Activated CD8-positive, alpha-beta T cell treated with anti-CD3 and anti-CD28 coated beads, Interleukin-2, amount 10 ng/mL, durations not matched to agents 7 days and 5 days (primary cell): ENCODE results near the gene TGFBR3L. TPM values are rescaled to one million over a fixed set of nuclear protein-coding genes. Genes with fewer than 3 reads are reported as not detected.

ENCODE experiments used
- ATAC-seq: fragments of 150-1000 bp; cut with Tn5 transposase; one replicate; pipeline ENCODE4 v1.10.0; 2021; ENCODE audit warnings: moderate library complexity
- CTCF ChIA-PET: fragments of 350-600 bp; sonication (Branson Sonifier 250); formaldehyde crosslinking; loops from one replicate; lab custom pipeline; 2021; ENCODE audit warnings: antibody characterized with exemption; lab: Charles Lee
- POLR2A ChIA-PET: fragments of 350-600 bp; sonication (Branson Sonifier 250); formaldehyde crosslinking; loops from one replicate; lab custom pipeline; 2021; ENCODE audit warnings: antibody characterized with exemption; lab: Charles Lee
- DNase-seq: peaks from one replicate; pipeline ENCODE4 v3.0.0-alpha.2; 2020
- H3K27ac Mint-ChIP-seq: one replicate; pipeline ENCODE4 v1.8.0; 2021; ENCODE audit warnings: mild to moderate bottlenecking, mixed read lengths
- H3K27me3 Mint-ChIP-seq: one replicate; pipeline ENCODE4 v1.8.0; 2021; ENCODE audit warnings: low read depth, mixed read lengths
- H3K36me3 Mint-ChIP-seq: one replicate; pipeline ENCODE4 v1.8.0; 2021; ENCODE audit warnings: low read depth, mixed read lengths
- H3K4me1 Mint-ChIP-seq: one replicate; pipeline ENCODE4 v1.8.0; 2021; ENCODE audit warnings: low read depth, mixed read lengths
- H3K4me3 Mint-ChIP-seq: one replicate; pipeline ENCODE4 v1.8.0; 2021; ENCODE audit warnings: mild to moderate bottlenecking, mixed read lengths
- H3K9me3 Mint-ChIP-seq: one replicate; pipeline ENCODE4 v1.8.0; 2022; ENCODE audit warnings: mixed read lengths; ENCODE audit not compliant: insufficient read depth
- total RNA-seq, 2 experiments: library from RNA; stranded (reverse); gene quantifications; one replicate each; pipeline ENCODE4 v1.2.3, GENCODE V29; 2021

TGFBR3L gene
- total RNA-seq, 2 experiments from 2014 or later, result 2.7 to 3.6 TPM

DNA sequence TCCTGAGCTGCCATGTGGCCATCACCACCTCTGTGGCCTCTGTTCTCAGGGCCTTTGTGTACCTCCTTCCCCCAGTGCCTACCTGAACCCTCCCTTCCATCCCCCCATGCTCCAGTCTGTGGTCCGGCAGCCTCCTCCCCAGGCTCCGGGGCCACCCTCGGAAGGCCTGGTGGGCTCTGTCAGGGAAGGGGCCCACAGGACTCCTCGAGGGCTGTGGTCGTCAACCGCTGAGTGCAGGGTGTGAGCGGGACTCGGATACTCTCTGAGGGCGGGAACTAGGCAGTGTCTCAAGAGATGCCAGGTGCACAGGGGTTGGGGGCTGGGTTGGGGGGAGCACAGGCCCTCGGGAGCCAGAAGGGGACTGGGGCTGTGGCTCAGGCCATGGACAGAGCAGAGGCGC is 7.1 kb upstream of the TGFBR3L start:
- no peak for ATAC-seq
- Mint-ChIP-seq H3K27ac (no peak overlapping the region), H3K4me1 (peaks cover 25% of the 10 kb centered on the region), H3K36me3 (peaks cover 34% of the 10 kb centered on the region), H3K9me3 (no peaks in the 10 kb centered on the region), H3K27me3 (no peaks in the 10 kb centered on the region), H3K4me3 (no peak overlapping the region)
- ChIA-PET POLR2A (interaction anchor here (1.3 kb wide), 1 partner anchor 10 kb away, joined by 3 read pairs; no protein-coding TSS in a partner anchor), CTCF (no interaction called here)
- no peak for DNase-seq

DNA sequence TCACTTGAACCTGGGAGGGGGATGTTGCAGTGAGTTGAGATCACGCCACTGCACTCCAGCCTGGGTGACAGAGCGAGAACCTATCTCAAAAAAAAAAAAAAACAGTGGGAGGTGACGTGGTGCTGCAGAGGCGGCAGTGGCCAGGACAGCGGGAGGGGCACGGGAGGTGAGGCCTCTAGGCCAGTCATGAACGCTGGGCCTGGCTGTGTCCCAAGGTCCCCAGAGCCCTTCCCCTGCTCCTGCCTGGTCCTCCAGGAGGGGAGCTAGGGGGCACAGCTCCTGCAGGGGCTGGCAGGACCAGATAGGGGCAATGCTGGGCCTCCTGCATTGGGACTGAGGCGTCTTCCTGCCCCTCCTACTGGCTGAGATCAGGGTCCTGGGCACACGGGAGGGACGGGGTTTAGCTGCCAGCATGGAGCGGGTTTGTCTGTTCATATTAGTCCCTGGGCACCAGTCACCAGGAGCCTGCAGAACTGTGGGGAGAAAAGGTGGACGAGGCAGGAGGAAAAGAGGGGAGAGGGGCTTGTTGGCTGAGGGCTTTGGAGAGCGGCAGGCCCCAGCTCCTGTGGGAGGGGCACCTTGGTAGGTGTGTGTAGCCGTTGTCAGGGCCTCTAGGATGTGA is 6.4 kb upstream of the TGFBR3L start:
- no peak overlapping the region for H3K4me3 Mint-ChIP-seq
- no peak overlapping the region for H3K27ac Mint-ChIP-seq
- no peaks in the 10 kb centered on the region for H3K27me3 Mint-ChIP-seq
- H3K4me1 Mint-ChIP-seq, result peaks cover 19% of the 10 kb centered on the region
- ChIA-PET POLR2A (interaction anchor here (1.3 to 1.9 kb wide), 2 partner anchors 10 to 12 kb away, joined by 3 to 6 read pairs; partner anchors contain the start of gene SNAPC2), CTCF (interaction anchor here (0.9 kb wide), 1 partner anchor 13 kb away, joined by 3 read pairs; no protein-coding TSS in a partner anchor)
- ATAC-seq, result no peak
- peaks cover 39% of the 10 kb centered on the region for H3K36me3 Mint-ChIP-seq
- no peaks in the 10 kb centered on the region for H3K9me3 Mint-ChIP-seq
- no peak for DNase-seq

DNA sequence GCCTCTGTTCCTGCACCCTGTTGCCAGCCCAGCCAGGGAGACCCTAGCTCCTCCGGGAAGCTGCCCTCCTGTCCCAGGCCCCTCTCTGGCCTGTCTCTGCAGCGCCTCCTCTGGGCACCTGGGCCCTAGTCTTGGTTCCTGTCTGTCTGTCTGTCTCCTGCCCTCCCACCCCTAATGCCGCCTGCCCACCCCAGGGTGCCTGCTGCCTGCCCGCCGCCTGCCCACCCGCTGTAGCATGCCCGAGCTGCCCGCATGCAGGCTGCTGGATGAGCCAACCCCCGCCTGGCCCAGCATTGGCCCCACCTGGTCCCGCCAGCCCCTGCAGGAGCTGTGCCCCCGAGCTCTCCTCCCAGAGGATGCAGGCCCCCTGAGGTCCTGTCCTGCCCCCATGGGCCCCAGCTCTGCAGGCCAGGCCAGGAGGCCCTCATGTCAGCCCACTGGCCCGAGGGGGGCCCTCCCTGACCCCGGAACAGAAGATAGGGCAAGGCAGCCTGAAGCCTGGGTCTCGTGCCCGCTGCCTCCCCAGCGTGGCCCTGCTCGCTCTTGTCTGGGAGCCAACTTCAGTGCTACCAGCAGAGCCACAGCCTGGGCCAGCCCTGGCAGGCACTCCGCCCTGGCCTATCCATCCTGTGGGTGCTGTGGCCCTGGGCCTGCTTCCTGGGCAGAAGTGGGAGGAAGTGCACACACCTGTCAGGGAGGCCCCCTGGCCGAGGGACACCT is 5.7 kb upstream of the TGFBR3L start:
- Mint-ChIP-seq H3K36me3 (peaks cover 38% of the 10 kb centered on the region), H3K27ac (no peak overlapping the region), H3K9me3 (no peaks in the 10 kb centered on the region), H3K27me3 (no peaks in the 10 kb centered on the region), H3K4me3 (no peak overlapping the region), H3K4me1 (peaks cover 17% of the 10 kb centered on the region)
- no peak for ATAC-seq
- DNase-seq, result no peak
- CTCF ChIA-PET, result interaction anchor here (0.9 kb wide), 1 partner anchor 12 kb away, joined by 3 read pairs; no protein-coding TSS in a partner anchor
- POLR2A ChIA-PET, result interaction anchor here (1.3 to 1.9 kb wide), 2 partner anchors 9 to 11 kb away, joined by 3 to 6 read pairs; partner anchors contain the start of gene SNAPC2

DNA sequence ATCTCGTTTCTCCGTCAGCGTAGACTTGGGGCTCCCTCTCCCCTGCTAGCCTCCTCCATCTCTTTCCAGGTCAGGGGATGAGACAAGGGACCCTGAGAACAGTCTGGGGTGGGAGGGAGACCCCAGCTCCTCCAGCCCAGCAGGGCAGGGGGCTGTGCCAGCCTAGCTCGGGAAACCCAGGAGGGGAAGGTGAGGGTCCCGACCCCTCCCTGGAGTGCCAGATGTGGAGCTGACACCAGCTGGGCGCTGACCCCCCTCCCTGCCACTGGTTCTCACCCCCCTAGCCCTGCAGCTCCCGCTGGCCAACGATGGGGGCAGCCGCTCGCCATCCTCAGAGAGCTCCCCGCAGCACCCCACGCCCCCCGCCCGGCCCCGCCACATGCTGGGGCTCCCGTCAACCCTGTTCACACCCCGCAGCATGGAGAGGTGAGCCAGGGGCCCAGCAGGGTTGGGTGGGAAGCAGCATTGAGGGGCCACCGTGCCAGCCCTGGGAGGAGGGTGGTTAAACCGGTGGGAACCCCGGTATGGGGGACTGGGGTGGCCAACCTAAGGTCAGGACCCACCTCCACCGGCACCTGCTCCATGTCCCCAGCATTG is 5.1 kb upstream of the TGFBR3L start:
- POLR2A ChIA-PET, result interaction anchor here (1.9 kb wide), 1 partner anchor 10 kb away, joined by 6 read pairs; the partner anchor contains the start of gene SNAPC2
- ATAC-seq, result no peak
- DNase-seq, result no peak
- CTCF ChIA-PET, result no interaction called here
- peaks cover 13% of the 10 kb centered on the region for H3K4me1 Mint-ChIP-seq
- H3K9me3 Mint-ChIP-seq, result no peaks in the 10 kb centered on the region
- H3K27me3 Mint-ChIP-seq, result no peaks in the 10 kb centered on the region
- H3K27ac Mint-ChIP-seq, result no peak overlapping the region
- no peak overlapping the region for H3K4me3 Mint-ChIP-seq
- peaks cover 37% of the 10 kb centered on the region for H3K36me3 Mint-ChIP-seq

DNA sequence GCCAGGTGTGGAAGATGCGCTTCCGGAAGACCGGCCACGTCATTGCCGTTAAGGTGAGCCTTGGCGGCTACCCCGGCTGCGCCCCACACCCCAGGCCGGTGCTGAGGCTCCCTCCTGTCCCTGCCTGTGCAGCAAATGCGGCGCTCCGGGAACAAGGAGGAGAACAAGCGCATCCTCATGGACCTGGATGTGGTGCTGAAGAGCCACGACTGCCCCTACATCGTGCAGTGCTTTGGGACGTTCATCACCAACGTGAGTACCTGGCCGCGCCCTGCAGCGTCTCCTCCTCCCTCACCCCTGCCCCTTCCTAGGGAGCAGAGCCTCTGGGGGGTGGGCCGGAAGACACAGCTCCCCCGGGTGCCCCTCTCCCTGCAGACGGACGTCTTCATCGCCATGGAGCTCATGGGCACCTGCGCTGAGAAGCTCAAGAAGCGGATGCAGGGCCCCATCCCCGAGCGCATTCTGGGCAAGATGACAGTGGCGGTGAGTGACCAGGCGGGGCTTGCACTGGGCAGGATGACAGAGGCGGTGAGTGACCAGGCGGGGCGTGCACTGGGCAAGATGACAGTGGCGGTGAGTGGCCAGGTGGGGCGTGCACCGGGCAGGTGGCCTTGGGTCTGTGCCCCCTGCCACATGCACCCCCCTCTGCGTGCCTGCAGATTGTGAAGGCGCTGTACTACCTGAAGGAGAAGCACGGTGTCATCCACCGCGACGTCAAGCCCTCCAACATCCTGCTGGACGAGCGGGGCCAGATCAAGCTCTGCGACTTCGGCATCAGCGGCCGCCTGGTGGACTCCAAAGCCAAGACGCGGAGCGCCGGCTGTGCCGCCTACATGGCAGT is 4.1 kb upstream of the TGFBR3L start:
- Mint-ChIP-seq H3K4me1 (peaks cover 7% of the 10 kb centered on the region), H3K27ac (no peak overlapping the region), H3K36me3 (peaks cover 29% of the 10 kb centered on the region), H3K9me3 (no peaks in the 10 kb centered on the region), H3K27me3 (peaks cover 3% of the 10 kb centered on the region), H3K4me3 (no peak overlapping the region)
- no peak for ATAC-seq
- POLR2A ChIA-PET, result no interaction called here
- CTCF ChIA-PET, result no interaction called here
- DNase-seq, result no peak

DNA sequence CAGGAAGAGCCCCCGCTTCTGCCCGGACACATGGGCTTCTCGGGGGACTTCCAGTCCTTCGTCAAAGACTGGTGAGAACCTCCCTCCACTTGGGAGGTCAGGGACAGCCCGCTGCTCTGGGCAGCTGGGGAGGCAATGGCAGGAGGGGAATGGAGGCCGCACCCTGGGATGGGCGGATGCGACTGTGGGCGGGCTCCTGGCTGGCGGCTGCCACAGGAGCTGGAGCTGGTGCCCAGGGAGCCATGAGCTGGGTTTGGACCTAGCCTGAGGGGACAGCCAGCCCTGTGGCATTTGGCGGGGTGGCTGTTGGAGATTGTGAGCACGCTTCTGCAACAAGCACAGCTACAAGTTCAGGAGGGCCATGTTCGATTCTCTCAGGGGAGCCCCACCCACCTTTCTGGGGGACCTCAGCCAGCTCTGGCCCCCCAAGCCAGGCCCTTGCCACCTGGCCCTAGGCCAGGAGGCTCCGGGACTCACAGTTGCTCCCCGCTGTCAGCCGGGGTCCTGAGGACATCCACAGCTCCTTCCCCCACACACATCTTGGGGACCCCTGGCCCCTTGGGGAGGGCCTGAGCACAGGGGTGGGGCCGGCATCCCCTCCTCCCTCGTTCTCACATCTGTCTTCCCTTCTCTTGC is 3.0 kb upstream of the TGFBR3L start:
- peaks cover 26% of the 10 kb centered on the region for H3K36me3 Mint-ChIP-seq
- DNase-seq (no peak), ATAC-seq (no peak)
- no peak overlapping the region for H3K4me3 Mint-ChIP-seq
- H3K27me3 Mint-ChIP-seq, result peaks cover 8% of the 10 kb centered on the region
- no peak overlapping the region for H3K27ac Mint-ChIP-seq
- ChIA-PET POLR2A (interaction anchor here (1.1 to 1.3 kb wide), 2 partner anchors 8 to 9 kb away, joined by 3 read pairs; partner anchors contain the start of genes MAP2K7 and SNAPC2), CTCF (interaction anchor here (0.6 to 1.0 kb wide), 2 partner anchors 10 to 32 kb away, joined by 3 read pairs; partner anchors contain the start of gene TIMM44)
- H3K4me1 Mint-ChIP-seq, result peaks cover 8% of the 10 kb centered on the region
- no peaks in the 10 kb centered on the region for H3K9me3 Mint-ChIP-seq

DNA sequence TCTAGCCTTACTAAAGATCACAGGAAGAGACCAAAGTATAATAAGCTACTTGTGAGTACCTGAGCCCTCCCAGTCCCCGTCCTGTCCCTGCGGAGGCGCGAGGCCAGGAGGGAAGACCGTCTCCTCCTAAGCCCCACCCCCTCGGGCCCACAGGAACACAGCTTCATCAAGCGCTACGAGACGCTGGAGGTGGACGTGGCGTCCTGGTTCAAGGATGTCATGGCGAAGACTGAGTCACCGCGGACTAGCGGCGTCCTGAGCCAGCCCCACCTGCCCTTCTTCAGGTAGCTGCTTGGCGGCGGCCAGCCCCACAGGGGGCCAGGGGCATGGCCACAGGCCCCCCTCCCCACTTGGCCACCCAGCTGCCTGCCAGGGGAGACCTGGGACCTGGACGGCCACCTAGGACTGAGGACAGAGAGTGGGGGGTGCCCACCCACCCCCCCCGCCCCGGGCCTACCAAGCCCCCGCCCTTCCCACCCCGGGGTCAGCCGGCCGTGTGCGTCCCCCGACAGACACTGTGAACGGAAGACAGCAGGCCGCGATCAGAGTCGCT is 2.4 kb upstream of the TGFBR3L start:
- no peak for DNase-seq
- Mint-ChIP-seq H3K36me3 (peaks cover 26% of the 10 kb centered on the region), H3K9me3 (no peaks in the 10 kb centered on the region), H3K27me3 (peaks cover 12% of the 10 kb centered on the region), H3K4me3 (no peak overlapping the region), H3K27ac (no peak overlapping the region), H3K4me1 (peaks cover 12% of the 10 kb centered on the region)
- POLR2A ChIA-PET, result interaction anchor here (1.1 to 1.3 kb wide), 2 partner anchors 8 kb away, joined by 3 read pairs; partner anchors contain the start of genes MAP2K7 and SNAPC2
- CTCF ChIA-PET, result interaction anchor here (0.6 to 1.0 kb wide), 2 partner anchors 10 to 31 kb away, joined by 3 read pairs; partner anchors contain the start of gene TIMM44
- no peak for ATAC-seq

DNA sequence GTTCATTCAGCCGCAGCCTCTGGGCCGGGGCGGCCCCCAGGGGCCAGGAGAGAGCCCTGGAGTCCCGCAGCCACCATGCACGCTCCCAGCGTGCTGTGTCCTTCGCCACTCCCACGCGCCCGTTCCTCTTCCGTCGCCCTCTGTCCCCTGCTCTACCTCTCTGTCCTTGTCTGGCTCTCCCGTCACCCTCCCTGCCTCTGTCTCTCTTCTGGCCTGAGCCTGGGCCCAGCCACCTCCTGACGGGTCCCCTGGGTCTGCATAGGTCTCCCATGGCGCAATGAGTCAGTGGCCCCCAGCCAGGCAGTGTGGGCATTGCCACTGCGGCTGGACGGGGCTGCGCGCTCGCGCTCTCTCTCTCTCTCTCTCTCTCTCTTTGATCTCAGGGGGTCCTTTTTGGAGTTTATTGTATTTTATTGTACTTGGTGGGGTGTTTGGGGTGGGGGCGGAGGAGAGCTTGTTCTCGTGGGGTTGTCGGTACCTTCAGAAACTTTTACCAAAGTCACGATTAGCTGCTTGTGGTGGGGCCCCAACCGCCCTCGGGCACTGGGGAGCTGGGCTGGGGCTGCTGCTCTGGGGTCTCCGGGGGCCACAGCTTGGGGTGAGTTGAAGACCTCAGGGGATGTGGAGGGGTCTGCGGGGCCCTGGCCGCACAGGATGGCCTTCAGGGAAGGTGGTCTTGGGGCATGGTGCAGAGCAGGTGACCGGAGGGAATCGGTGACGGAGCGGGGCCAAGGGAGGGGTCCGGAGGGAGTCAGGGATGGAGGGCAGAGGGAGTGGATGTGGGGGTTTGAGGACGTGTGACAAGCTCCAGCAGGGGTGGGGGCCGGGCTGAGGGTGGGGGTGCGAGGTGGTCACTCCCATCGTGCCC is 1.7 kb upstream of the TGFBR3L start:
- Mint-ChIP-seq H3K4me3 (no peak overlapping the region), H3K9me3 (no peaks in the 10 kb centered on the region), H3K27me3 (peaks cover 17% of the 10 kb centered on the region), H3K27ac (no peak overlapping the region), H3K36me3 (peaks cover 24% of the 10 kb centered on the region), H3K4me1 (peaks cover 17% of the 10 kb centered on the region)
- ATAC-seq (no peak), DNase-seq (no peak)
- CTCF ChIA-PET, result no interaction called here
- POLR2A ChIA-PET, result interaction anchor here (1.3 kb wide), 1 partner anchor 9 kb away, joined by 3 read pairs; the partner anchor contains the start of gene MAP2K7

DNA sequence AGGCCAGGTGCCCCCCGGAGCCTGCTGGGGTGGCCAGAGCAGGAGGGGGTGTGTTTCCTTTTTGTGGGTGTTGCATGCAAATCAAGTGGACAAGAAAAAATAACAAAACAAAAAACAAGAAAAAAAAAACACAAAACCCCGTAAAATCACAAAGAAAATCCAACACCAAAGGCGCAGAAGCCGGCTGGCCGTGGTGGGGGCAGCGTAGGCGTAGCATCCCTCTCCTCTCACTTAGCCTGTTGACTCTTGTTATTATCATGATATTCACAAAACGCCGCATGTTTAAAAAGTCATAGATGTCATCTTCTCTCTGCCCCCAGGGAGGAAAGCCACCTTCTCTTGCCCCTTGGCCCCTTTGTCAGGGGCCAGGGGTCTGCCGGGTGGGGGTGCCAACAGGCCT is 978 bp upstream of the TGFBR3L start:
- H3K4me3 Mint-ChIP-seq, result no peak overlapping the region
- POLR2A ChIA-PET, result no interaction called here
- H3K27ac Mint-ChIP-seq, result no peak overlapping the region
- H3K4me1 Mint-ChIP-seq, result peaks cover 22% of the 10 kb centered on the region
- CTCF ChIA-PET, result no interaction called here
- no peaks in the 10 kb centered on the region for H3K9me3 Mint-ChIP-seq
- DNase-seq, result no peak
- H3K27me3 Mint-ChIP-seq, result peaks cover 23% of the 10 kb centered on the region
- ATAC-seq, result no peak
- H3K36me3 Mint-ChIP-seq, result peaks cover 24% of the 10 kb centered on the region

DNA sequence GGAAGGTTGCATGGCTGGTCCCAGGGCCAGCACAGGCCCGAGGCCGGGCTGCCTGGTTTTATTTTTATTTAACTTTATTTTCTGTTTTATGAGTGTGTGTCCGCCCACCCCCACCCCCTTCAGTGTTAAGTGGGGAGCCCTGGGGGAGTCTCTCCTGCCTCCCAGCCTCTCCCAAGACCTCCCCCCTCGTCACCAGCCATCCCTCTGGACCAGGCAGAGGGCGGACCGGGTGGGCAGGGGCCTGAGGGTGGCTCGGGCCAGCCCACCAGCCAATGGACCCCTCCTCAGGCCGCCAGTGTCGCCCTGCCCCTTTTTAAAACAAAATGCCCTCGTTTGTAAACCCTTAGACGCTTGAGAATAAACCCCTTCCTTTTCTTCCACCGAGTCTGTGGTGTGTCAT is 531 bp upstream of the TGFBR3L start:
- Mint-ChIP-seq H3K4me3 (no peak overlapping the region), H3K27me3 (peaks cover 25% of the 10 kb centered on the region), H3K27ac (no peak overlapping the region), H3K9me3 (no peaks in the 10 kb centered on the region), H3K36me3 (peaks cover 24% of the 10 kb centered on the region), H3K4me1 (peaks cover 22% of the 10 kb centered on the region)
- ChIA-PET CTCF (no interaction called here), POLR2A (interaction anchor here (0.8 kb wide), 1 partner anchor 10 kb away, joined by 3 read pairs; no protein-coding TSS in a partner anchor)
- ATAC-seq (no peak), DNase-seq (no peak)
